ENCODE measurements around the gene MARK3. TPM values are rescaled to one million over a fixed set of nuclear protein-coding genes. Genes with fewer than 3 reads are reported as not detected.
A peak's percentile ranks its signal among the peaks of the same experiment; 100 is the strongest.

Gene MARK3
- total RNA-seq, 1 donor from 2014 or later, result 124 TPM

DNA sequence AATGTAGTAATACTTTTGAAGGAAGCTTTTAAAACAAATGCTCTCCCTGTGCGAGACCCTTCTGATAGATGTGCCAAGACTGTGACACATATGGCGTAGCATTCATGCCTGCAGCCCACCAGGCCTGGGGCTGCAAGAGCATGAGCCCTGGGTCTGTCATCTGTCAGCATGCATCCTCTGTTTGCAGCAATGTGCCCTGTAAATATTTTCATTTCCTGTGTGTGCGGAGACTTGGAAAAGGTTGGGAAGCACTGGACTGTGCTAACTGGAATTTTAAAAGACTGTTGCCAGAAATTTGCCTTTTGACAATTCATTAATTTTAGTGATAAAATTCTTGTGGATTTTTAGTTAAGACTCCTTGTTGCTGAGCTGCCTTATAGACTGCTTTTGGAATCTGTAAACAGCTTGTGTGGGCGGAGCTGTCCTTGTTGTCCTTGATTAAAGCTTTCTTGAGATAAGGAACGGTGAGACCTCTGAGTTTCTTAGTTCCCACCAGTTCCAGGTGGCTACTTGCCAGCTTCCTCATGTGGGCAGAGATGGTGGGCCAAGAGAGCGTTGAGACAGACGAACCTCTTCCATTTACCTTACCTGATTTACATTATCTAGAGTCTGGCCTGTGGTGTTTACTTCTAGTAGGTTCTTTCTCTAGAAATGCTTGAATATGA lies 23.4 kb downstream of the MARK3 start:
- peaks cover 7% of the 10 kb centered on the region for H3K36me3 ChIP-seq (ENCODE audit: insufficient read depth, low read length)
- H3K79me2 ChIP-seq (ENCODE audit: insufficient read depth, low read length), result peaks cover 89% of the 10 kb centered on the region
- no peak for TF ChIP-seq EZH2 (IDR thresholded peaks at IDR 0.05; ENCODE audit: insufficient read depth, low read length)
- no peak for TF ChIP-seq CTCF (IDR thresholded peaks at IDR 0.05; ENCODE audit: insufficient read depth, low read depth, low read length)
- H4K20me1 ChIP-seq (ENCODE audit: insufficient read depth, low read length), result peaks cover 74% of the 10 kb centered on the region
- H3K4me1 Mint-ChIP-seq (ENCODE audit: low read depth, unreplicated experiment), result peaks cover 27% of the 10 kb centered on the region
- no peak overlapping the region for H2AFZ ChIP-seq (ENCODE audit: low read depth, low read length)
- H3K27ac Mint-ChIP-seq (ENCODE audit: unreplicated experiment), result no peak overlapping the region
- no peaks in the 10 kb centered on the region for H3K27me3 ChIP-seq (ENCODE audit: insufficient read depth, low read length)
- H3K36me3 Mint-ChIP-seq (ENCODE audit: low read depth, unreplicated experiment), result peaks cover 19% of the 10 kb centered on the region
- no peaks in the 10 kb centered on the region for H3K9me3 Mint-ChIP-seq (ENCODE audit: unreplicated experiment)
- no peak overlapping the region for H3K9ac ChIP-seq (ENCODE audit: low read length)
- no peak overlapping the region for H3K4me2 ChIP-seq (ENCODE audit: low read length)
- no peaks in the 10 kb centered on the region for H3K9me3 ChIP-seq (ENCODE audit: insufficient read depth, low read depth, low read length)
- no peak overlapping the region for H3K4me3 Mint-ChIP-seq (ENCODE audit: unreplicated experiment)
- H3K27ac ChIP-seq (ENCODE audit: low read depth, low read length), result no peak overlapping the region
- no peak for FAIRE-seq
- peak; percentile 47 for DNase-seq (ENCODE audit: low read depth)
- H3K4me1 ChIP-seq (ENCODE audit: insufficient read depth, low read length), result peaks cover 6% of the 10 kb centered on the region
- no peak overlapping the region for H3K4me3 ChIP-seq (ENCODE audit: insufficient read depth, low read depth, low read length)
- no peaks in the 10 kb centered on the region for H3K27me3 Mint-ChIP-seq (ENCODE audit: low read depth, unreplicated experiment)

GRCh38 chr14:103416916-103417315 lies 31.7 kb downstream of the MARK3 start:
- Histone ChIP-seq H3K27me3 (ENCODE audit: insufficient read depth, low read length) (no peaks in the 10 kb centered on the region), H3K4me2 (ENCODE audit: low read length) (peak overlapping the region; percentile 36), H3K4me1 (ENCODE audit: insufficient read depth, low read length) (peaks cover 22% of the 10 kb centered on the region), H3K36me3 (ENCODE audit: insufficient read depth, low read length) (peaks cover 4% of the 10 kb centered on the region), H3K9me3 (ENCODE audit: insufficient read depth, low read depth, low read length) (no peaks in the 10 kb centered on the region), H3K79me2 (ENCODE audit: insufficient read depth, low read length) (peaks cover 86% of the 10 kb centered on the region), H3K27ac (ENCODE audit: low read depth, low read length) (no peak overlapping the region), H2AFZ (ENCODE audit: low read depth, low read length) (no peak overlapping the region), H3K4me3 (ENCODE audit: insufficient read depth, low read depth, low read length) (peak overlapping the region; percentile 15), H3K9ac (ENCODE audit: low read length) (no peak overlapping the region), H4K20me1 (ENCODE audit: insufficient read depth, low read length) (peaks cover 61% of the 10 kb centered on the region)
- FAIRE-seq, result no peak
- DNase-seq (ENCODE audit: low read depth), result no peak
- Mint-ChIP-seq H3K36me3 (ENCODE audit: low read depth, unreplicated experiment) (peaks cover 12% of the 10 kb centered on the region), H3K4me1 (ENCODE audit: low read depth, unreplicated experiment) (peaks cover 25% of the 10 kb centered on the region), H3K9me3 (ENCODE audit: unreplicated experiment) (no peaks in the 10 kb centered on the region), H3K27ac (ENCODE audit: unreplicated experiment) (no peak overlapping the region), H3K27me3 (ENCODE audit: low read depth, unreplicated experiment) (no peaks in the 10 kb centered on the region), H3K4me3 (ENCODE audit: unreplicated experiment) (peak overlapping the region; percentile 4)
- no peak for TF ChIP-seq EZH2 (IDR thresholded peaks at IDR 0.05; ENCODE audit: insufficient read depth, low read length)
- no peak for TF ChIP-seq CTCF (IDR thresholded peaks at IDR 0.05; ENCODE audit: insufficient read depth, low read depth, low read length)

DNA sequence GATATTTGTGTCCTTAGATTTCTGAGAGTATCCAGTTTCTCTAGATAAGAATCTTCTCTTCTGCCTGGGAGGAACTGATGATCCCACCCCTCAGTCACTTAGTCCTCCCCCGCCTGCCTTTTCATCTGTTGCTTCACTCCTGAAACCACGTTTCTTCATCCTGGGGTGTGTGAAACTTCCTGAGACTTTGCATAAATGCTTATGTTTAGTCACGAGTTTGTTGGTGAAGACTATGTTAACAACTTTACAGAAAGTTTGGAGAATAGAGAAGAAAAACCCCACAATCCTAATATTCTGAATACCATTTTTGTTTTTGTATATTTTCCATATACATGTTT lies 33.2 kb downstream of the MARK3 start:
- peak overlapping the region; percentile 85 for H3K27ac Mint-ChIP-seq (ENCODE audit: unreplicated experiment)
- peaks cover 86% of the 10 kb centered on the region for H3K79me2 ChIP-seq (ENCODE audit: insufficient read depth, low read length)
- TF ChIP-seq EZH2 (IDR thresholded peaks at IDR 0.05; ENCODE audit: insufficient read depth, low read length), result no peak
- no peak for TF ChIP-seq CTCF (IDR thresholded peaks at IDR 0.05; ENCODE audit: insufficient read depth, low read depth, low read length)
- H3K4me3 Mint-ChIP-seq (ENCODE audit: unreplicated experiment), result peak overlapping the region; percentile 22
- no peaks in the 10 kb centered on the region for H3K36me3 ChIP-seq (ENCODE audit: insufficient read depth, low read length)
- DNase-seq (ENCODE audit: low read depth) (peak; percentile 68), FAIRE-seq (no peak)
- H3K36me3 Mint-ChIP-seq (ENCODE audit: low read depth, unreplicated experiment), result peaks cover 6% of the 10 kb centered on the region
- peaks cover 63% of the 10 kb centered on the region for H4K20me1 ChIP-seq (ENCODE audit: insufficient read depth, low read length)
- H3K4me3 ChIP-seq (ENCODE audit: insufficient read depth, low read depth, low read length), result no peak overlapping the region
- H2AFZ ChIP-seq (ENCODE audit: low read depth, low read length), result no peak overlapping the region
- no peaks in the 10 kb centered on the region for H3K9me3 Mint-ChIP-seq (ENCODE audit: unreplicated experiment)
- peaks cover 34% of the 10 kb centered on the region for H3K4me1 ChIP-seq (ENCODE audit: insufficient read depth, low read length)
- H3K4me1 Mint-ChIP-seq (ENCODE audit: low read depth, unreplicated experiment), result peaks cover 35% of the 10 kb centered on the region
- H3K27me3 ChIP-seq (ENCODE audit: insufficient read depth, low read length), result no peaks in the 10 kb centered on the region
- H3K27me3 Mint-ChIP-seq (ENCODE audit: low read depth, unreplicated experiment), result no peaks in the 10 kb centered on the region
- H3K27ac ChIP-seq (ENCODE audit: low read depth, low read length), result peak overlapping the region; percentile 3
- no peaks in the 10 kb centered on the region for H3K9me3 ChIP-seq (ENCODE audit: insufficient read depth, low read depth, low read length)
- H3K4me2 ChIP-seq (ENCODE audit: low read length), result peak overlapping the region; percentile 36
- no peak overlapping the region for H3K9ac ChIP-seq (ENCODE audit: low read length)
